A673 (cell line): Measurements from ENCODE around the gene VOPP1. TPM values are rescaled to one million over a fixed set of nuclear protein-coding genes. Genes with fewer than 3 reads are reported as not detected.

Experiments
- BruUV-seq: library from RNA; stranded (reverse); fragments of 400-500 nt; replicated peaks from 2 replicates; lab custom pipeline; 2021; lab: Mats Ljungman, UMichigan
- CTCF ChIA-PET: fragments of 300-600 bp; sonication (Branson Sonifier 250); formaldehyde crosslinking; loops from one replicate; lab custom pipeline; 2022; ENCODE audit warnings: antibody characterized with exemption; lab: Charles Lee
- POLR2A ChIA-PET: fragments of 300-600 bp; sonication (Branson Sonifier 250); formaldehyde crosslinking; loops from one replicate; lab custom pipeline; 2022; ENCODE audit warnings: antibody characterized with exemption; ENCODE audit not compliant: low non-redundant PET; lab: Charles Lee
- DNase-seq: peaks from one replicate; pipeline ENCODE4 v3.0.0-alpha.2; 2015; ENCODE audit warnings: low spot score
- H3K27ac ChIP-seq: fragments of 200-600 bp; sonication (generic); 2 replicates; pipeline ENCODE4 v1.5.1; 2016; ENCODE audit warnings: mixed run types, low read depth, mild to moderate bottlenecking, mixed read lengths, antibody characterized with exemption, low read length; ENCODE audit not compliant: poor library complexity, severe bottlenecking
- H3K27me3 ChIP-seq: fragments of 200-600 bp; sonication (generic); replicated peaks from 2 replicates; pipeline ENCODE4 v1.6.1; 2017; ENCODE audit warnings: mixed run types, low read depth, mild to moderate bottlenecking, mixed read lengths, antibody characterized with exemption, low read length; ENCODE audit not compliant: insufficient read depth, poor library complexity
- H3K36me3 ChIP-seq: fragments of 200-600 bp; sonication (generic); 2 replicates; pipeline ENCODE4 v1.6.1; 2016; ENCODE audit warnings: mixed run types, mild to moderate bottlenecking, mixed read lengths, antibody characterized with exemption, low read length; ENCODE audit not compliant: insufficient read depth, poor library complexity, severe bottlenecking
- H3K4me1 ChIP-seq: fragments of 200-600 bp; sonication (generic); 2 replicates; pipeline ENCODE4 v1.6.1; 2017; ENCODE audit warnings: mixed run types, mild to moderate bottlenecking, mixed read lengths, antibody characterized with exemption, low read length; ENCODE audit not compliant: insufficient read depth, poor library complexity, severe bottlenecking
- H3K4me3 ChIP-seq: fragments of 200-600 bp; sonication (generic); 2 replicates; pipeline ENCODE4 v1.5.1; 2016; ENCODE audit warnings: low read depth, mixed run types, mild to moderate bottlenecking, mixed read lengths, low read length; ENCODE audit not compliant: poor library complexity, severe bottlenecking
- H3K9me3 ChIP-seq: fragments of 200-600 bp; sonication (generic); 2 replicates; pipeline ENCODE4 v1.6.1; 2016; ENCODE audit warnings: mixed run types, low read depth, mild to moderate bottlenecking, mixed read lengths, antibody characterized with exemption, low read length; ENCODE audit not compliant: poor library complexity, severe bottlenecking
- EZH2 ChIP-seq: fragments of 200-600 bp; sonication (generic); IDR thresholded peaks from 2 replicates; pipeline ENCODE4 v1.6.1; 2017; ENCODE audit warnings: borderline replicate concordance, low read depth, mild to moderate bottlenecking, mixed read lengths, antibody characterized with exemption, low read length; ENCODE audit not compliant: poor library complexity, severe bottlenecking
- intact Hi-C: fragments of 100-400 bp; cut with micrococcal nuclease; formaldehyde crosslinking; loops from one replicate; pipeline ENCODE4 v1.10.0; 2022; ENCODE audit not compliant: unreplicated experiment
- total RNA-seq: library from RNA; stranded (reverse); gene quantifications from 2 replicates; pipeline ENCODE4 v1.2.3, GENCODE V29; 2021
- TF ChIP-seq, protein P1 (sequence below): fragments of 300-800, 200-600 bp; sonication (generic); conservative IDR thresholded peaks from 2 replicates; pipeline ENCODE4 v1.5.1; 2017; ENCODE audit warnings: low read depth, mild to moderate bottlenecking, antibody characterized with exemption, low read length, moderate library complexity, mixed read lengths

VOPP1 gene
- total RNA-seq, 1 experiment from 2014 or later, result 49.6 TPM

DNA sequence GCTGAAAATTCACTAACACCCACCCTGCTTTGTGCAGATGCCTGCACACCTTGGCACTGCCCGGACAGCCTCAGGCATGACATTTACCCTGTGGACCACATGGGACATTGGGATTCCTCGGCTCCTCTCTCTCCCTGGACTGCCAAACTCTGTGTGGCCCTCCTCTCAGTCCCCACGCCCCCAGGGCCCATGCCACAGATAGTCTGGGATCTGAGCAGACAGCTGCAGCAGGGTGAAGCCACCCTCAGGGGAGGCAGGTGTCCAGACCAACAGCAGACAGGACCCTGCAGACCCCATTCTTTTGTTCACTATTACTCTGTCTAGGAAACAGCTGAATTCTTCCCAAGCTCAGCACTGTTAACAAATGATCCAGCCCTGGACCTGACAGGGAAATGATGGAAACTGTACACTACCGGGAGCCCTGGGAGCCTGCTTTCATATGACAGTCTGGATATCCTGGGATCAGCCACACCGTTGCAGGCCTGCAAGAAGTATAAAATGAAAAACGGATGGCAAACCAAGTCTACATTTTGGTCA is 83.4 kb downstream of the VOPP1 start:
- ChIA-PET POLR2A (no interaction called here), CTCF (no interaction called here)
- intact Hi-C loops, result no loop called here
- H3K4me1 ChIP-seq, result no peaks in the 10 kb centered on the region
- no peak for DNase-seq
- no peaks in the 10 kb centered on the region for H3K27me3 ChIP-seq
- no peaks in the 10 kb centered on the region for H3K9me3 ChIP-seq
- H3K4me3 ChIP-seq, result no peak overlapping the region
- H3K36me3 ChIP-seq, result no peaks in the 10 kb centered on the region
- no peak for TF ChIP-seq EZH2
- TF ChIP-seq, protein P1, sequence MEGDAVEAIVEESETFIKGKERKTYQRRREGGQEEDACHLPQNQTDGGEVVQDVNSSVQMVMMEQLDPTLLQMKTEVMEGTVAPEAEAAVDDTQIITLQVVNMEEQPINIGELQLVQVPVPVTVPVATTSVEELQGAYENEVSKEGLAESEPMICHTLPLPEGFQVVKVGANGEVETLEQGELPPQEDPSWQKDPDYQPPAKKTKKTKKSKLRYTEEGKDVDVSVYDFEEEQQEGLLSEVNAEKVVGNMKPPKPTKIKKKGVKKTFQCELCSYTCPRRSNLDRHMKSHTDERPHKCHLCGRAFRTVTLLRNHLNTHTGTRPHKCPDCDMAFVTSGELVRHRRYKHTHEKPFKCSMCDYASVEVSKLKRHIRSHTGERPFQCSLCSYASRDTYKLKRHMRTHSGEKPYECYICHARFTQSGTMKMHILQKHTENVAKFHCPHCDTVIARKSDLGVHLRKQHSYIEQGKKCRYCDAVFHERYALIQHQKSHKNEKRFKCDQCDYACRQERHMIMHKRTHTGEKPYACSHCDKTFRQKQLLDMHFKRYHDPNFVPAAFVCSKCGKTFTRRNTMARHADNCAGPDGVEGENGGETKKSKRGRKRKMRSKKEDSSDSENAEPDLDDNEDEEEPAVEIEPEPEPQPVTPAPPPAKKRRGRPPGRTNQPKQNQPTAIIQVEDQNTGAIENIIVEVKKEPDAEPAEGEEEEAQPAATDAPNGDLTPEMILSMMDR, result no peak
- H3K27ac ChIP-seq, result no peak overlapping the region
- BruUV-seq, result no TSS peak

GRCh38 chr7:55488216-55488615 is 84.1 kb downstream of the VOPP1 start:
- H3K4me3 ChIP-seq, result no peak overlapping the region
- H3K36me3 ChIP-seq, result no peaks in the 10 kb centered on the region
- H3K9me3 ChIP-seq, result no peaks in the 10 kb centered on the region
- BruUV-seq, result no TSS peak
- intact Hi-C loops, result no loop called here
- no peak overlapping the region for H3K27ac ChIP-seq
- ChIA-PET CTCF (no interaction called here), POLR2A (no interaction called here)
- no peak for TF ChIP-seq EZH2
- TF ChIP-seq, protein P1, result no peak
- H3K27me3 ChIP-seq, result no peaks in the 10 kb centered on the region
- no peak for DNase-seq
- no peaks in the 10 kb centered on the region for H3K4me1 ChIP-seq

- H3K27ac ChIP-seq, result no peak overlapping the region
- ChIA-PET CTCF (no interaction called here), POLR2A (no interaction called here)
- no peaks in the 10 kb centered on the region for H3K9me3 ChIP-seq
- intact Hi-C loops, result no loop called here
- no peak overlapping the region for H3K4me3 ChIP-seq
- H3K36me3 ChIP-seq, result no peaks in the 10 kb centered on the region
- DNase-seq, result no peak
- TF ChIP-seq, protein P1, result no peak
- no peak for TF ChIP-seq EZH2
- no peaks in the 10 kb centered on the region for H3K27me3 ChIP-seq
- H3K4me1 ChIP-seq, result no peaks in the 10 kb centered on the region
- no TSS peak for BruUV-seq
Measured at GRCh38 chr7:55486991-55487390, 85.3 kb downstream of the VOPP1 start.
